Gastrocnemius medialis (tissue), 4 donors: ENCODE data around the gene MCUB. TPM values are rescaled to one million over a fixed set of nuclear protein-coding genes. Genes with fewer than 3 reads are reported as not detected.

ENCODE experiments used
- ATAC-seq, 2 donors: fragments of 150-250 bp; one replicate each; pipeline ENCODE4 v1.9.1; 2016
- DNase-seq, 2 donors: peaks; one replicate each; pipeline ENCODE4 v3.0.0-alpha.2; 2019
- H3K27ac ChIP-seq, 4 donors: fragments of 200-600 bp; sonication (generic); 1 replicate in 1 of 4; 2 replicates in 3 of 4; pipeline ENCODE4 v1.5.1; 2016 to 2018; ENCODE audit warnings: mild to moderate bottlenecking in 2 of 4, moderate library complexity in 1 of 4
- H3K27me3 ChIP-seq, 3 donors: fragments of 200-600 bp; sonication (generic) in 2 of 3; 1 replicate in 1 of 3; 2 replicates in 2 of 3; pipeline versions ENCODE4 v1.5.1 to v1.6.0; 2016 to 2019; ENCODE audit warnings: mild to moderate bottlenecking in 1 of 3, moderate library complexity in 1 of 3
- H3K36me3 ChIP-seq, 2 donors: fragments of 200-600 bp; sonication (generic) in 1 of 2; one replicate each; pipeline ENCODE4 v1.5.1; 2017 to 2018
- H3K4me1 ChIP-seq, 2 donors: fragments of 200-600 bp; sonication (generic) in 1 of 2; one replicate each; pipeline ENCODE4 v1.5.1; 2016 to 2017; ENCODE audit warnings: mild to moderate bottlenecking in 2 of 2
- H3K4me3 ChIP-seq, 4 donors: fragments of 200-600 bp; sonication (generic) in 3 of 4; 1 replicate in 1 of 4; 2 replicates in 3 of 4; pipeline ENCODE4 v1.5.1; 2016 to 2019; ENCODE audit warnings: mild to moderate bottlenecking in 2 of 4
- H3K9me3 ChIP-seq, 3 donors: fragments of 200-600 bp; sonication (generic) in 2 of 3; 1 replicate in 1 of 3; 2 replicates in 2 of 3; pipeline ENCODE4 v1.5.1; 2016 to 2019
- CTCF ChIP-seq, 5 experiments: fragments of 450-650 bp in 3 of 5; fragments of 200-600 bp in 2 of 5; sonication (generic) in 2 of 5; IDR thresholded peaks in 4 of 5; conservative IDR thresholded peaks in 1 of 5; 1 replicate in 4 of 5; 2 replicates in 1 of 5; pipeline ENCODE4 v1.5.1; 2016 to 2019; ENCODE audit warnings: antibody characterized with exemption in 5 of 5, mild to moderate bottlenecking in 3 of 5, moderate library complexity in 3 of 5
- POLR2A ChIP-seq, 2 donors: fragments of 450-650 bp; IDR thresholded peaks; one replicate each; pipeline ENCODE4 v1.6.1; 2017; ENCODE audit warnings: antibody characterized with exemption in 2 of 2, mild to moderate bottlenecking in 2 of 2, moderate library complexity in 2 of 2
- in situ Hi-C, 4 donors: fragments of 200-750 bp; cut with MboI; loops; one replicate each; pipeline versions ENCODE4 v1.15.0 to v1.8.0; 2017; ENCODE audit warnings: low sequenced_read_pairs in 4 of 4
- intact Hi-C: fragments of 100-400 bp; cut with DNase I; formaldehyde crosslinking; loops from one replicate; pipeline ENCODE4 v1.15.1; 2023; ENCODE audit warnings: low total_unique reads
- total RNA-seq, 4 donors: library from RNA; depleted of rRNA; stranded (reverse); fragments of >200 nt; gene quantifications; one replicate each; pipeline versions ENCODE4 v1.1.0 to v1.2.3, GENCODE V29; 2016

Gene MCUB
- total RNA-seq, 4 donors from 2014 or later: 2.6 to 5.6 (median 4.0) TPM

- H3K36me3 ChIP-seq: peaks cover 0 to 18% of the 10 kb centered on the region in 2 donors
- no peak for ATAC-seq
- intact Hi-C loops (no loop called here), in situ Hi-C loops (loop anchor here in 3 of 4 donors (25.0 kb wide), 3 partner anchors 94 to 281 kb away; partner anchors contain the start of genes SEC24B (in 2 of the 3), CFI (in 1 of the 3) and GAR1 (in 1 of the 3))
- DNase-seq: no peak
- H3K4me3 ChIP-seq: no peak overlapping the region
- H3K27ac ChIP-seq: no peak overlapping the region
- no peaks in the 10 kb centered on the region for H3K4me1 ChIP-seq
- no peaks in the 10 kb centered on the region for H3K27me3 ChIP-seq
- no peaks in the 10 kb centered on the region for H3K9me3 ChIP-seq
- no peak for TF ChIP-seq POLR2A (IDR thresholded peaks at IDR 0.05)
- no peak for TF ChIP-seq CTCF (IDR thresholded peaks at IDR 0.05 in 4 of 5, conservative IDR thresholded peaks at IDR 0.05 in 1 of 5)
These were observed 158.7 kb downstream of the MCUB start for GRCh38 chr4:109718759-109719158.

- intact Hi-C loops: loop anchor here (10.0 kb wide), 1 partner anchor 1095 kb away; the partner anchor contains the start of gene RPL34
- ATAC-seq: no peak
- in situ Hi-C loops: loop anchor here in 3 of 4 donors (10.0 to 25.0 kb wide), 4 partner anchors 93 to 282 kb away; partner anchors contain the start of genes GAR1 (in 2 of the 3), SEC24B (in 2 of the 3) and CFI (in 1 of the 3)
- Histone ChIP-seq H3K4me1 (no peaks in the 10 kb centered on the region), H3K36me3 (peaks cover 0 to 10% of the 10 kb centered on the region in 2 donors), H3K4me3 (no peak overlapping the region), H3K27ac (no peak overlapping the region), H3K27me3 (no peaks in the 10 kb centered on the region), H3K9me3 (no peaks in the 10 kb centered on the region)
- TF ChIP-seq CTCF (IDR thresholded peaks at IDR 0.05 in 4 of 5, conservative IDR thresholded peaks at IDR 0.05 in 1 of 5) (no peak), POLR2A (IDR thresholded peaks at IDR 0.05) (no peak)
- no peak for DNase-seq
These were observed 159.6 kb downstream of the MCUB start for GRCh38 chr4:109719604-109720003.

GRCh38 chr4:109721033-109721432, 161.0 kb downstream of the MCUB start:
- Histone ChIP-seq H3K36me3 (peaks cover 0 to 9% of the 10 kb centered on the region in 2 donors), H3K4me1 (no peaks in the 10 kb centered on the region), H3K4me3 (no peak overlapping the region), H3K9me3 (no peaks in the 10 kb centered on the region), H3K27ac (no peak overlapping the region), H3K27me3 (no peaks in the 10 kb centered on the region)
- intact Hi-C loops: loop anchor here (10.0 kb wide), 1 partner anchor 1096 kb away; the partner anchor contains the start of gene RPL34
- no peak for TF ChIP-seq CTCF (IDR thresholded peaks at IDR 0.05 in 4 of 5, conservative IDR thresholded peaks at IDR 0.05 in 1 of 5)
- TF ChIP-seq POLR2A (IDR thresholded peaks at IDR 0.05): no peak
- ATAC-seq (no peak), DNase-seq (no peak)
- in situ Hi-C loops: loop anchor here in 3 of 4 donors (10.0 to 25.0 kb wide), 4 partner anchors 91 to 284 kb away; partner anchors contain the start of genes GAR1 (in 2 of the 3), SEC24B (in 2 of the 3) and CFI (in 1 of the 3)

- intact Hi-C loops: loop anchor here (10.0 kb wide), 1 partner anchor 1098 kb away; the partner anchor contains the start of gene RPL34
- Histone ChIP-seq H3K4me3 (no peak overlapping the region), H3K9me3 (no peaks in the 10 kb centered on the region), H3K27me3 (no peaks in the 10 kb centered on the region), H3K36me3 (no peaks in the 10 kb centered on the region), H3K27ac (no peak overlapping the region), H3K4me1 (no peaks in the 10 kb centered on the region)
- DNase-seq (no peak), ATAC-seq (no peak)
- in situ Hi-C loops: loop anchor here in 3 of 4 donors (10.0 to 25.0 kb wide), 4 partner anchors 90 to 285 kb away; partner anchors contain the start of genes GAR1 (in 2 of the 3), SEC24B (in 2 of the 3) and CFI (in 1 of the 3)
- TF ChIP-seq CTCF (IDR thresholded peaks at IDR 0.05 in 4 of 5, conservative IDR thresholded peaks at IDR 0.05 in 1 of 5): no peak
- TF ChIP-seq POLR2A (IDR thresholded peaks at IDR 0.05): no peak
These were observed 162.3 kb downstream of the MCUB start for GRCh38 chr4:109722357-109722756.
